Measurements from ENCODE around the gene MEMO1. TPM values are rescaled to one million over a fixed set of nuclear protein-coding genes. Genes with fewer than 3 reads are reported as not detected.

Gene MEMO1
- total RNA-seq, 1 donor from 2014 or later = 41.9 TPM

GRCh38 chr2:31992934-31993333 is 17.9 kb downstream of the MEMO1 start:
- H3K4me1 ChIP-seq = peaks cover 18% of the 10 kb centered on the region
- no peaks in the 10 kb centered on the region for H3K27me3 ChIP-seq (ENCODE audit: low read depth)
- H3K27ac ChIP-seq (replicated peaks) = no peak overlapping the region
- H3K36me3 ChIP-seq = no peaks in the 10 kb centered on the region
- no peaks in the 10 kb centered on the region for H3K9me3 ChIP-seq (replicated peaks)
- no peak for TF ChIP-seq CTCF (IDR thresholded peaks at IDR 0.05; ENCODE audit: borderline replicate concordance)
- no peak for DNase-seq
- intact Hi-C loops (cut with micrococcal nuclease) = no loop called here
- H3K4me3 ChIP-seq = no peak overlapping the region

DNA sequence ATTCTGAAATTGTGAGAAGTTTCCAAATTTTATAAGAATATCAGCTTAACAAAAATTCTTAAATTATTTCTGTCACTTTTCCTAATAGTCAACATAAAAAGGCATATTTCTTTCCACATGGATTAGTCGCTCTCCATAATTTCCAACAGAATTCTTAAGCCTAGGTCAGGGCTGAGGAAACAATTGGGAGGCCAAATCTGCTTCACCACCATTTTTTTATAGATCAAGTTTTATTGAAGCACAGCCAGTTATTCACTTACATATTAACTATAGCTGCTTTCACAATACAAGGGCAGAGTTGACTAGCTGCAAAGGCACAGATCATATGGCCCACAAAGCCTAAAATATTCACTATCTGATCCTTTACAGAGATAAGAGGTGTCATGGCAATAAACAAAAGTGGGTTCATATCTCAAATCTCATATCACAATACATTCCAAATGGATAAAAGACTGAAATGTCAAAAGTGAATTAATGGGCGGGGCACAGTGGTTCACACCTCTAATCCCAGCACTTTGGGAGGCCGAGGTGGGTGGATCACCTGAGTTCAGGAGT is 18.7 kb downstream of the MEMO1 start:
- Histone ChIP-seq H3K9me3 (replicated peaks) (no peaks in the 10 kb centered on the region), H3K27me3 (ENCODE audit: low read depth) (no peaks in the 10 kb centered on the region), H3K4me3 (no peak overlapping the region), H3K36me3 (no peaks in the 10 kb centered on the region), H3K4me1 (peaks cover 26% of the 10 kb centered on the region), H3K27ac (replicated peaks) (no peak overlapping the region)
- DNase-seq = no peak
- no peak for TF ChIP-seq CTCF (IDR thresholded peaks at IDR 0.05; ENCODE audit: borderline replicate concordance)
- intact Hi-C loops (cut with micrococcal nuclease) = no loop called here

DNA sequence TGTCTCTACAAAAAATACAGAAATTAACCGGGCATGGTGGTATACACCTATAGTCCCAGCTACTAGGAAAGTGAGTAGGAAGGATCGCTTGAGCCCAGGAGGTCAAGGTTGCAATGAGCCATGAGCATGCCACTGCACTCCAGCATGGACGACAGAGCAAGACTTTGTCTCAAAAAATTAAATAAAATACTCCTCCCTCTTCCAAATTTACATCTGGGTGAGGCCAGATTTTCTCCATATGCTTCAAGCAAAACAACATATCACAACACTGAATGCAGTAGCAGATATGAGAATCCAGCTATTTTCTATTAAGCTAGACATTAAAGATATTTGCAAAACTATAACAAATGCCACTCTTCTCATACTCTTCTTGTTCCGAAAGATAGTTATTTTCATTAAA is 20.9 kb downstream of the MEMO1 start:
- DNase-seq = no peak
- Histone ChIP-seq H3K27ac (replicated peaks) (no peak overlapping the region), H3K27me3 (ENCODE audit: low read depth) (no peaks in the 10 kb centered on the region), H3K4me1 (peaks cover 29% of the 10 kb centered on the region), H3K36me3 (no peaks in the 10 kb centered on the region), H3K9me3 (replicated peaks) (no peaks in the 10 kb centered on the region), H3K4me3 (no peak overlapping the region)
- no peak for TF ChIP-seq CTCF (IDR thresholded peaks at IDR 0.05; ENCODE audit: borderline replicate concordance)
- intact Hi-C loops (cut with micrococcal nuclease) = no loop called here

DNA sequence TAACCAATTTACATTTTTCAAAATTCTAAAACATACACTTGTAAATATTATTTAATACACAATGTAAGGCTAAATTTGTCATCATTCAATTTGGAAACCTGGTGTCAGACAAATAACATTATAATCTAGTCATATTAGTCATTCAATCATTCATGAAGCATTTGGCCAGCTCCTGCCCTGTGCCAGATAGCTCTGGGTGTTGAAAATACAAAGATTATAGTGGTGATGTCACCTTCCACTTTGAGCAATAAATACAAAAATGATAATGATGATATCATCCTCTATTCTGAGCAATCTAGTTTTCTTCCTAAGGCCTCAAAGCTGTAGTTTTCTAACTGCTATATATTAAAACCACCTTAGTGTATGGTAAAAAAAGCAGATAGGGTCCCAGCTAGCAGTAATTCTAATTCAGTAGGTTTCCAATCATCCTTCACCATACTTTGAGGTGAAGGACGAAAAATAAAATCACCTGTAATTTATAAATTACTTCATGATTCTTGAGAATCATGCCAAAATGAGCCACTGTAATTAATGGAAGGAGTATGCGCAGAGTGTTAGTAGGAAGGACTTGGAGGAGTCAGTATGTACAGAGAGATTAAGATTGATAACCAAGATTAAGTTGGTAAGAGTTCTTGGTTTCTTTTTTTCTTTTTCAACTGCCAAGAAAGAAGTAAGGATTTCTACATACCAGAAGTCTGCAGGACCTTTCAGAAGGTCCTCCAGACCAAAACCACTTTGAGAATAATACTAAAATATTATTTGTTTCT is 23.2 kb downstream of the MEMO1 start:
- intact Hi-C loops (cut with micrococcal nuclease) = no loop called here
- H3K27ac ChIP-seq (replicated peaks) = no peak overlapping the region
- no peaks in the 10 kb centered on the region for H3K9me3 ChIP-seq (replicated peaks)
- H3K4me3 ChIP-seq = no peak overlapping the region
- H3K4me1 ChIP-seq = peaks cover 29% of the 10 kb centered on the region
- no peak for TF ChIP-seq CTCF (IDR thresholded peaks at IDR 0.05; ENCODE audit: borderline replicate concordance)
- H3K36me3 ChIP-seq = peaks cover 2% of the 10 kb centered on the region
- no peak for DNase-seq
- H3K27me3 ChIP-seq (ENCODE audit: low read depth) = no peaks in the 10 kb centered on the region

GRCh38 chr2:31986906-31987305 is 23.9 kb downstream of the MEMO1 start:
- H3K27me3 ChIP-seq (ENCODE audit: low read depth) = no peaks in the 10 kb centered on the region
- no peak for TF ChIP-seq CTCF (IDR thresholded peaks at IDR 0.05; ENCODE audit: borderline replicate concordance)
- H3K9me3 ChIP-seq (replicated peaks) = no peaks in the 10 kb centered on the region
- H3K27ac ChIP-seq (replicated peaks) = no peak overlapping the region
- no peak for DNase-seq
- peaks cover 26% of the 10 kb centered on the region for H3K4me1 ChIP-seq
- intact Hi-C loops (cut with micrococcal nuclease) = no loop called here
- H3K36me3 ChIP-seq = peaks cover 2% of the 10 kb centered on the region
- no peak overlapping the region for H3K4me3 ChIP-seq

Measured in left ventricle myocardium inferior (tissue), 1 donor.